C4-2B (cell line): ENCODE measurements around the gene NES.

Experiments used
- H3K27ac ChIP-seq: fragments of 450-650 bp; 2 replicates; pipeline ENCODE4 v1.5.1; 2017
- CTCF ChIP-seq: fragments of 450-650 bp; conservative IDR thresholded peaks from 2 replicates; pipeline ENCODE4 v1.5.1; 2017; ENCODE audit warnings: mild to moderate bottlenecking
- ZFX ChIP-seq: fragments of 450-650 bp; IDR thresholded peaks from 2 replicates; pipeline ENCODE4 v1.6.1; 2017

The NES gene

GRCh38 chr1:156676114-156676819, 940 bp downstream of the NES start:
- peak overlapping the region; percentile 26; the same call in 1 of the 2 replicates for H3K27ac ChIP-seq
- TF ChIP-seq CTCF (no peak), ZFX (0 out of 2 replicates have a peak, but pooled peaks have one; percentile 33)

- H3K27ac ChIP-seq = no peak overlapping the region
- no peak for TF ChIP-seq CTCF
- no peak for TF ChIP-seq ZFX
Measured at GRCh38 chr1:156675210-156676113, 1.7 kb downstream of the NES start.

GRCh38 chr1:156673387-156674121, 3.7 kb downstream of the NES start:
- no peak overlapping the region for H3K27ac ChIP-seq
- no peak for TF ChIP-seq CTCF
- TF ChIP-seq ZFX = no peak

GRCh38 chr1:156671804-156672203, 5.4 kb downstream of the NES start:
- TF ChIP-seq CTCF = no peak
- H3K27ac ChIP-seq = no peak overlapping the region

GRCh38 chr1:156670791-156671190, 6.4 kb downstream of the NES start:
- H3K27ac ChIP-seq = no peak overlapping the region
- TF ChIP-seq ZFX = no peak
- TF ChIP-seq CTCF = no peak

- no peak overlapping the region for H3K27ac ChIP-seq
- TF ChIP-seq CTCF = no peak
- no peak for TF ChIP-seq ZFX
Measured at GRCh38 chr1:156670359-156670758, 6.8 kb downstream of the NES start.
